Epidermal melanocyte (primary cell): ENCODE data around the gene P4HA2.
"Not testable (repeated sequence)": the region's sequence is repeated elsewhere in the genome, so short reads cannot be mapped to it uniquely, and the experiment has no call there.

Experiments used
- DNase-seq: peaks from one replicate; pipeline ENCODE4 v3.0.0; 2011; ENCODE audit warnings: low spot score; ENCODE audit not compliant: insufficient read length

The P4HA2 gene

DNA sequence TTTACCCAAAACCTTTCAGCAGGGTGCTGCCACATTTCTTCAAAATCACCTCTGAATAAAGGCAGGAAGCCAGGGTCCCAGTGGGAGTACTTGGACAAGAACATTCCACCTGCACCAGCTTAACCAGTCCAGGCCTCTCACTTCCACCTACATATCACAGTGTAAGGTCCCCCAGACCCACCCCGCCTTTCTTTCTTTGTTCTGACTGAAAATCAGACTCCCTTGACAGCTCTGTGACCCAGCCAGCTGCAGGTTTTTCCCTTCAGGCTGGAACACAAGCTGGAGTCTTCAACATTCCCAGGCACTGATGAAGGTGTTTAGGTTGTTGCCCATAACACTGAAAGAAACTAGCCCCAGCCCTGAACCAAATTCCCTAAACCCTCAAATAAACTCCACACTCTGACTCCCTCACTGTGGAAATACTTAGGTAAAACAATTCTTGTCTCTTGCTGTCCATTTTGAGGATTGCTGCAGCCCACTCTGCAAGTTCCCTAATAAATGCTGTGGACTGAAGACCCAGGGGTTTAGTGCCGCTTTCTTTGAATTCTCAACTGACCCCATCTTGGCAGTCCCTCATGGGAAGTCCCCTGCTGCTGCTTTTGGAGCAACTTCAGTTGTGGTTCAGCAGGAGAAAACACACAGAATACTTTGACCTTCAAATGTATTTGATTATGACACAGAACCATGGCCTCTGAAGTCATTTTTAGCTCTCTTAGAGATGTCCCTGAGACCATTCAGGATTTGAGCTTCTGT lies 24.8 kb downstream of the P4HA2 start:
- DNase-seq: no peak

DNA sequence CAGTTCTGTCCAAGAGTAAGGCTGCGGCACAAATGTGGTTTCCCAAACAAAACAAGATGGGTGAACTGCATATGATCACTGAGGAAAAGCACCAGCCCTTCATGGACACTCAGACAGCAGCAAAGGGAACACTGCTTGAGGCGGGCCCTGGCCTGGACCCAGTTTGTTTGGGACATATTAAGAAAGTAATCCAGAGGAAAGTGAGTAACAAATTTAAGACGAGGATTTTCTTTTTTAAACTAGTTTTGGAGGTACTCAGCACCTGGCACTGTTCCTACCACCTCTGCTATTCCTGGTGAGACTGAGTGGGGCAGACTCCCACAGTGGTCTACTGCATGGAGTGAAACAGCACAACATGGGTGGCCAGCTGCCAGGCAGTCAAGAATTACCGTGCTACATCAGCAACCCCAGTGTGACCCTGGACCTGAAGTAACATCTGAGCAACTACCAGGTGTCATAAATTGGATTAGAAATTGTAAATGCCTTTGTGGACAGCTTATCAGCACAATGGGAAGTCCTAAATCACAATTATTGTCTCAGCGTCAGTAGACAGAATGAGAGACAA lies 28.5 kb downstream of the P4HA2 start:
- DNase-seq: no peak

GRCh38 chr5:132198571-132198970 lies 29.1 kb downstream of the P4HA2 start:
- DNase-seq: no peak

- no peak for DNase-seq
Measured at GRCh38 chr5:132195727-132196126, 31.9 kb downstream of the P4HA2 start.

- DNase-seq: no peak
Measured at GRCh38 chr5:132193165-132193694, 34.4 kb downstream of the P4HA2 start.

DNA sequence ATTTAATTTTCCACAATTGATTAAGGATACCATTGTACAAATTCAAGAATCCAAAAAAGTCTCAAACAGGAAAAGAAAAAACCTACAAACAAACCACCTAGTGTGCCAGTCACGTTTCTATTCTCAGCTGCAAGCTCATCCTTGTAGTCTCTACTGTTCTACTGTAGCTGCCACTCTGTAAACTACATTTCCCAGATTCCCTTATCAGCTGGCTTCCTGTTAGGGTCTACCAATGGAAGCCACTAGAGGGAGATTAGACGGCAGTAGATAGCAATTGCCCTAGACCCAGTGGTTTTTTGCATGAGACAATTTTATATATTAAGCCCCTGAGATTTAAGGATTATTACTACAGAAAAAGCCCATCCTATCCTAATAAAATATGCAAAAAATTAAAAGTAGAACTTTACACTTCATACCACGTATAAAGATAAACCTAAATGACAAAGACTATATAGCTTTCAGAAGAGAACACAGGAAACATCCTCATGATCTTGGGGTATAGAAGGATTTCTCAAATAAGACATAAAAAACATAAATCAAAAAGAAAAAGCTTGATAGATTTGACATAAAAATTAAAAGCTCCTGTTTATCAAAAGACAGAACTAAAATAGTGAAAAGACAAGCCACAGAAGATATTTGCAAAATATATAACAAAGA lies 37.4 kb downstream of the P4HA2 start:
- peak; percentile 83 for DNase-seq

DNA sequence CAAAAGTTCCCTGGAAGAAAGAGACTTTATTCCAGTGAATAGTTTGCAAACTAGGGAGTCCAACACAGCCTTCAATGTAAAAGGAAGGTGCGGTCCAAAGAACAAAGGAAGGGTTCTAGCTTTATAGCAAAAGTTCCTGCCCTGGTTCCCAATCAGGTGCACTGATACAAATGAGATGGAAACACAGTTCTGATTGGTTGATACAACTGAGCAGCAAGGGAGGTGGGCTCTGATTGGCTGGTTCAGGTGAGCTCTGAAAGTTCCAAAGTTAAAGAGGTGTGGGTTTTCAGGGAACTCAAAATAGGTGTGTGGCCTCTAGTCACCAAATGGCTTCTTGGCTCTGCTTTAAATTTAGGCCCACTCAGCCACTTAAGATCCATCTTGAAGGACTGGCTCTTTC lies 43.1 kb downstream of the P4HA2 start:
- DNase-seq: no peak

- DNase-seq: no peak
Measured at GRCh38 chr5:132183723-132184122, 43.9 kb downstream of the P4HA2 start.

DNA sequence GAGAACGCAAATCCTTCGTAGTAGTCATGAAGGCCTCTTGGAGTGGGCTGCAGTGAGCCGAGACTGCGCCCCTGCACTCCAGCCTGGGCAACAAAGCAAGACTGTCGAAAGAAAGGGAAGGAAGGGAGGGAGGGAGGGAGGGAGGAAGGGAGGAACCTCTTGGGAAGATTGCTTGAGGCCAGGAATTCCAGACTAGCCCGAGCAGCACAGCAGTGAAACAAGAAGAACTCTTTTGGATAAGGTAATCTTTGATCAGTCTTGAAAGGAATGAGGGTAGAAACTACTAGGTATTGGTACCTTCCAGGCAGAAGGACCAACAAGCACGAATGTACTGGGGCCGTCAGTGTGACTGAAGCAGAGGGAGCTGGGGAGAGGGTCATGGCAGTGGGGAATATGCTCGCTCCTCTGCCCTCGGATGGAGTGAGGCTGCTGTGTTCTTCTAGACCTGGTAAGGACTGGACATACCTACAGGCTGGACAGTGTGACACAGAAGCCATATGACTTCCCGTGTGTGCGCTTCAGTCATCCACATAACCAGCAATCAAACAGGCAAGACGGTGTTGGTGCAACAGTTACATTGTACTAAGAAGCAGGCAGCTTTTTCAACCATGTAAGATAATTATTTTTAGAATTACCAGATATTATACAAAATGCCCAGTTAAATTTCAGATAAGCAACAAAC lies 45.2 kb downstream of the P4HA2 start:
- no peak for DNase-seq

GRCh38 chr5:132181011-132181629 lies 46.5 kb downstream of the P4HA2 start:
- no peak for DNase-seq

- DNase-seq: peak; percentile 70
Measured at GRCh38 chr5:132180134-132180745, 47.4 kb downstream of the P4HA2 start.

DNA sequence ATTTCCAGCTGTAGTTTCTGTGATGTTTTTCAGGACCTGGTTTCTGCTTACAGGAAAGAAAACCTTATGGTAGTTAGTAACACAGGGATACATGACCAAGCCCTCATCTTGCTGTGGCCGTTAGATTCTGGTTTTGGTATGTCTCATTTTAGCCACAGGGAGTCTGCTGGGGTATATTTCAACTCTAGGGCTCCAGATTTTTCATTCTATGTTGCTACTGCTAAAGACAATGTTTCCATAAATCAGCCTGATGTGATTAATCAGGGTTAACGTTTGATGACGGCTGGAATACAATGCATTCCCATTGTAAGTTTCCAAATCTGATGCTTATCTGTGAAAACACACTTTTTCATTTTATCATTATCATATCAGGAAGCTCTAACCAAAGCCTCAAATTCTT lies 48.2 kb downstream of the P4HA2 start:
- no peak for DNase-seq

- DNase-seq: no peak
Measured at GRCh38 chr5:132177691-132178149, 49.9 kb downstream of the P4HA2 start.

- DNase-seq: no peak
Measured at GRCh38 chr5:132176987-132177386, 50.7 kb downstream of the P4HA2 start.

DNA sequence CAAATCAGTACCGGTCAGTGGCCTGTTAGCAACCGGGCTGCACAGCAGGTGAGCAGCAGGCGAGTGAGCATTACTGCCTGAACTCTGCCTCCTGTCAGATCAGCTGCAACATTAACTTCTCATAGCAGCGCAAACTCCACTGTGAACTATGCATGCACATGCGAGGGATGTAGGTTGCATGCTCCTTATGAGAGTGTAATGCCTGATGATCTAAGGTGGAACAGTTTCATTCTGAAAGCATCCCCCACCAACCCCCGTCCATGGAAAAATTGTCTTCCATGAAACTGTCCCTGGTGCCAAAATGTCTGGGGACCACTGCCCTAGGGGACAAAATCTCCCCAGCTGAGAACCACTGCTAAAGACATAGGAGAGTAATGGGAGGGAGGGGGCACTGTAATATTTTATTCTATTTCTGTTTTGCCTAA lies 51.1 kb downstream of the P4HA2 start:
- no peak for DNase-seq

GRCh38 chr5:132162945-132163344 lies 64.7 kb downstream of the P4HA2 start:
- no peak for DNase-seq

DNA sequence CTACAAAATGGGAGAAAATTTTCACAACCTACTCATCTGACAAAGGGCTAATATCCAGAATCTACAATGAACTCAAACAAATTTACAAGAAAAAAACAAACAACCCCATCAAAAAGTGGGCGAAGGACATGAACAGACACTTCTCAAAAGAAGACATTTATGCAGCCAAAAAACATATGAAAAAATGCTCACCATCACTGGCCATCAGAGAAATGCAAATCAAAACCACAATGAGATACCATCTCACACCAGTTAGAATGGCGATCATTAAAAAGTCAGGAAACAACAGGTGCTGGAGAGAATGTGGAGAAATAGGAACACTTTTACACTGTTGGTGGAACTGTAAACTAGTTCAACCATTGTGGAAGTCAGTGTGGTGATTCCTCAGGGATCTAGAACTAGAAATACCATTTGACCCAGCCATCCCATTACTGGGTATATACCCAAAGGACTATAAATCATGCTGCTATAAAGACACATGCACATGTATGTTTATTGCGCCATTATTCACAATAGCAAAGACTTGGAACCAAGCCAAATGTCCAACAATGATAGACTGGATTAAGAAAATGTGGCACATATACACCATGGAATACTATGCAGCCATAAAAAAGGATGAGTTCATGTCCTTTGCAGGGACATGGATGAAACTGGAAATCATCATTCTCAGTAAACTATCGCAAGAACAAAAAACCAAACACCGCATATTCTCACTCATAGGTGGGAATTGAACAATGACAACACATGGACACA lies 65.9 kb downstream of the P4HA2 start:
- DNase-seq: not testable (repeated sequence)

DNA sequence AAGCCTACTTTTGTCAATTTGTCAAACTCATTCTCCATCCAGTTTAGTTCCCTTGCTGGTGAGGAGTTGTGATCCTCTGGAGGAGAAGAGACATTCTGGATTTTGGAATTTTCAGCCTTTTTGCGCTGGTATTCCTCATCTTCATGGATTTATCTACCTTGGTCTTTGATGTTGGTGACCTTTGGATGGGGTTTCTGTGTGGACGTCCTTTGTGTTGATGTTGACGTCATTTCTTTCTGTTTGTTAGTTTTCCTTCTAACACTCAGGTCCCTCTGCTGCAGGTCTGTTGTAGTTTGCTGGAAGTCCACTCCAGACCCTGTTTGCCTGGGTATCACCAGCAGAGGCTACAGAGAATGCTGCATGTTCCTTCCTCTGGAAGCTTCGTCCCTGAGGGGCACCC lies 71.2 kb downstream of the P4HA2 start:
- DNase-seq: no peak

GRCh38 chr5:132150565-132150964 lies 77.1 kb downstream of the P4HA2 start:
- no peak for DNase-seq

DNA sequence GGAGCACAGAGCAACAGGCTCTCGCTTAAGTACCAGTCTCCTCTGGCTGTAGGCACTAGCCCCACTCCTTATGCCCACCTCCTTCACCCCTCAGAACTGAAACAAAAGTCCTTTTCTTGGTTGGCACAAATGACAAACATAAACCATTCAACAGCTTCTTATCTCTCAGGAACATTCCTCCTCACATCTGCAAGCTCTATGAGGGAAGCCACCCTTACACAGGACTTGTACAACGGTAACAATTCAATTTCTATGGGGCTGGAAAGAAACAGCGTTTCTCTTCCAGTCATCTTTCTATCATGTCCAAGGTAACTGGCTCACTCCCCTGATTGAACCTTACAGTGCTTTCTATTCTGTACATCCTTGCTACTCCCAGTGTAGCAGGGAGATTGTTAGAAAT lies 80.0 kb downstream of the P4HA2 start:
- DNase-seq: no peak
